GM18508 (cell line): Measurements from ENCODE around the gene VWF.
"Not testable (repeated sequence)": the region's sequence is repeated elsewhere in the genome, so short reads cannot be mapped to it uniquely, and the experiment has no call there.

ENCODE experiments used
- ATAC-seq: cut with Tn5 transposase; IDR thresholded peaks from one replicate; pipeline ENCODE4 v1.9.1; 2021; ENCODE audit warnings: moderate number of reproducible peaks; ENCODE audit not compliant: insufficient read depth, unreplicated experiment

VWF gene

GRCh38 chr12:6146509-6146908, 22.0 kb upstream of the VWF start:
- no peak for ATAC-seq

- ATAC-seq = no peak
Measured at GRCh38 chr12:6145564-6145963, 21.1 kb upstream of the VWF start.

- ATAC-seq = no peak
Measured at GRCh38 chr12:6143303-6143675, 18.8 kb upstream of the VWF start.

GRCh38 chr12:6142368-6143302, 18.2 kb upstream of the VWF start:
- not testable (repeated sequence) for ATAC-seq

- not testable (repeated sequence) for ATAC-seq
Measured at GRCh38 chr12:6141731-6142367, 17.4 kb upstream of the VWF start.

- ATAC-seq = no peak
Measured at GRCh38 chr12:6140651-6141447, 16.4 kb upstream of the VWF start.

- no peak for ATAC-seq
Measured at GRCh38 chr12:6135071-6135470, 10.6 kb upstream of the VWF start.

- no peak for ATAC-seq
Measured at GRCh38 chr12:6133642-6134041, 9.2 kb upstream of the VWF start.

- ATAC-seq = no peak
Measured at GRCh38 chr12:6132496-6132895, 8.0 kb upstream of the VWF start.

GRCh38 chr12:6125310-6125608, 789 bp upstream of the VWF start:
- no peak for ATAC-seq

- ATAC-seq = no peak
Measured at GRCh38 chr12:6123258-6123657, 1.2 kb downstream of the VWF start.

- no peak for ATAC-seq
Measured at GRCh38 chr12:6122201-6122600, 2.3 kb downstream of the VWF start.

GRCh38 chr12:6120796-6121473, 3.5 kb downstream of the VWF start:
- ATAC-seq = no peak

GRCh38 chr12:6118891-6119568, 5.4 kb downstream of the VWF start:
- no peak for ATAC-seq

GRCh38 chr12:6116471-6117021, 7.9 kb downstream of the VWF start:
- ATAC-seq = no peak

GRCh38 chr12:6115389-6115788, 9.1 kb downstream of the VWF start:
- ATAC-seq = no peak

- ATAC-seq = no peak
Measured at GRCh38 chr12:6114476-6114870, 10.0 kb downstream of the VWF start.

GRCh38 chr12:6113691-6114475, 10.6 kb downstream of the VWF start:
- ATAC-seq = no peak

- ATAC-seq = no peak
Measured at GRCh38 chr12:6112004-6112403, 12.5 kb downstream of the VWF start.
